ENCODE data around the gene B3GALT5. TPM values are rescaled to one million over a fixed set of nuclear protein-coding genes. Genes with fewer than 3 reads are reported as not detected.

The B3GALT5 gene
- total RNA-seq, 1 donor from 2014 or later = 2.5 TPM

DNA sequence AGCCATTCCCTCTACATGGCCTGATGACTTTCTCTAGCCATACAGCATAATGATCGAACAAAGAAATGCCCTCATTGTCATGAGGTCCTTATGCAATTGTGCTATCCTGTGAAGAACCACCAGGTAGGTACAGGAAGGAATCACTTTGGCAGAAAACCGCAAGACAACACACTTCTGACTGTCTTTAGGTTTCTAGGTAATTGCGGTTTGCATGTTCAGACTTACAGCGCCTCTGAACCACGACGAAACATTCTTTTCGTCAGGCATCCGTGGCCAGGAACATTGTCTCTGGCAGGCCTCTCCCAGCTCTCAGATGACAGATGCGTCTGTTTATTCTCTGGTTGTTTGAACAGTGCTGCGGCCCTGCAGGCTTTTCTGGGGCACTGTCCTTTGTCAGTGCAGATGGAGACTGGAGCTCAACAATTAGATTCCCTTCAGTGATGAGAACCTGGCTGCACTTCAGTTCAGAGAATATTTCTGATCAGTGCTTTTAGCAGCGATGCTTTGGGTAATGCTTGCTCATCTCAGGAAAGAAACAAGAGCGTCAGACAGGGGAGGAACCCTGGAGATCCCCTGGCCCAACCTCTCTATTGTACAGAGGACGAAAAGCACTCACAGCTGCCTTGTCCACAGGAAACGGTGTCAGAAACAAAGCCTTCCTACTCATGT lies 63.4 kb downstream of the B3GALT5 start:
- FAIRE-seq (no peak), DNase-seq (ENCODE audit: low read depth) (peak; percentile 76)
- H3K79me2 ChIP-seq (ENCODE audit: insufficient read depth, low read length) = no peaks in the 10 kb centered on the region
- H3K9ac ChIP-seq (ENCODE audit: low read length) = peak overlapping the region; percentile 17
- peaks cover 6% of the 10 kb centered on the region for H3K9me3 Mint-ChIP-seq (ENCODE audit: unreplicated experiment)
- H3K4me1 Mint-ChIP-seq (ENCODE audit: low read depth, unreplicated experiment) = no peaks in the 10 kb centered on the region
- no peaks in the 10 kb centered on the region for H4K20me1 ChIP-seq (ENCODE audit: insufficient read depth, low read length)
- TF ChIP-seq, protein P1, sequence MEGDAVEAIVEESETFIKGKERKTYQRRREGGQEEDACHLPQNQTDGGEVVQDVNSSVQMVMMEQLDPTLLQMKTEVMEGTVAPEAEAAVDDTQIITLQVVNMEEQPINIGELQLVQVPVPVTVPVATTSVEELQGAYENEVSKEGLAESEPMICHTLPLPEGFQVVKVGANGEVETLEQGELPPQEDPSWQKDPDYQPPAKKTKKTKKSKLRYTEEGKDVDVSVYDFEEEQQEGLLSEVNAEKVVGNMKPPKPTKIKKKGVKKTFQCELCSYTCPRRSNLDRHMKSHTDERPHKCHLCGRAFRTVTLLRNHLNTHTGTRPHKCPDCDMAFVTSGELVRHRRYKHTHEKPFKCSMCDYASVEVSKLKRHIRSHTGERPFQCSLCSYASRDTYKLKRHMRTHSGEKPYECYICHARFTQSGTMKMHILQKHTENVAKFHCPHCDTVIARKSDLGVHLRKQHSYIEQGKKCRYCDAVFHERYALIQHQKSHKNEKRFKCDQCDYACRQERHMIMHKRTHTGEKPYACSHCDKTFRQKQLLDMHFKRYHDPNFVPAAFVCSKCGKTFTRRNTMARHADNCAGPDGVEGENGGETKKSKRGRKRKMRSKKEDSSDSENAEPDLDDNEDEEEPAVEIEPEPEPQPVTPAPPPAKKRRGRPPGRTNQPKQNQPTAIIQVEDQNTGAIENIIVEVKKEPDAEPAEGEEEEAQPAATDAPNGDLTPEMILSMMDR (IDR thresholded peaks at IDR 0.05; ENCODE audit: insufficient read depth, low read depth, low read length) = no peak
- no peak for TF ChIP-seq EZH2 (IDR thresholded peaks at IDR 0.05; ENCODE audit: insufficient read depth, low read length)
- H3K4me3 ChIP-seq (ENCODE audit: insufficient read depth, low read depth, low read length) = no peak overlapping the region
- H3K4me2 ChIP-seq (ENCODE audit: low read length) = peak overlapping the region; percentile 34
- H2AFZ ChIP-seq (ENCODE audit: low read depth, low read length) = peak overlapping the region; percentile 48
- H3K36me3 Mint-ChIP-seq (ENCODE audit: low read depth, unreplicated experiment) = no peaks in the 10 kb centered on the region
- H3K4me1 ChIP-seq (ENCODE audit: insufficient read depth, low read length) = no peaks in the 10 kb centered on the region
- no peak overlapping the region for H3K4me3 Mint-ChIP-seq (ENCODE audit: unreplicated experiment)
- H3K36me3 ChIP-seq (ENCODE audit: insufficient read depth, low read length) = no peaks in the 10 kb centered on the region
- H3K27ac Mint-ChIP-seq (ENCODE audit: unreplicated experiment) = no peak overlapping the region
- no peak overlapping the region for H3K27ac ChIP-seq (ENCODE audit: low read depth, low read length)
- H3K9me3 ChIP-seq (ENCODE audit: insufficient read depth, low read depth, low read length) = no peaks in the 10 kb centered on the region
- no peaks in the 10 kb centered on the region for H3K27me3 Mint-ChIP-seq (ENCODE audit: low read depth, unreplicated experiment)
- no peaks in the 10 kb centered on the region for H3K27me3 ChIP-seq (ENCODE audit: insufficient read depth, low read length)

DNA sequence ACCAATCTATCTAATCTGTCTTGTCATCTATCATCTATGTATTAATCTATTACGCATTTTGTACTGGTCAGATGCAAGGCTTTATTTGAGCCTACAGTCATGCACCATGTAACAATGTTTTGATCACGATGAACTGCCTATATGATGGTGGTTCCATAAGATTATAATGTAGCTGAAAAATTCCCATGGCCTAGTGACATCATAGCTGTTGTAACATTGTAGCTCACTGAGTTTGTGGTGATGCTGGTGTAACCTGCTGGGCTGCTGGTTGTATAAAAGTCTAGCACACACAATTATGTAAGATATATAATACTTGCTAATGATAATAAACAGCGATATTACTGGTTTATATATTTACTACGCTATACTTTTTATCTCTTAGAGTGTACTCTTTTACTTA lies 67.5 kb downstream of the B3GALT5 start:
- Histone ChIP-seq H2AFZ (ENCODE audit: low read depth, low read length) (no peak overlapping the region), H3K36me3 (ENCODE audit: insufficient read depth, low read length) (no peaks in the 10 kb centered on the region), H3K27ac (ENCODE audit: low read depth, low read length) (no peak overlapping the region), H3K4me2 (ENCODE audit: low read length) (no peak overlapping the region), H4K20me1 (ENCODE audit: insufficient read depth, low read length) (no peaks in the 10 kb centered on the region), H3K27me3 (ENCODE audit: insufficient read depth, low read length) (no peaks in the 10 kb centered on the region), H3K4me1 (ENCODE audit: insufficient read depth, low read length) (no peaks in the 10 kb centered on the region), H3K9me3 (ENCODE audit: insufficient read depth, low read depth, low read length) (no peaks in the 10 kb centered on the region), H3K4me3 (ENCODE audit: insufficient read depth, low read depth, low read length) (no peak overlapping the region), H3K79me2 (ENCODE audit: insufficient read depth, low read length) (no peaks in the 10 kb centered on the region), H3K9ac (ENCODE audit: low read length) (no peak overlapping the region)
- no peak for TF ChIP-seq EZH2 (IDR thresholded peaks at IDR 0.05; ENCODE audit: insufficient read depth, low read length)
- TF ChIP-seq, protein P1 (IDR thresholded peaks at IDR 0.05; ENCODE audit: insufficient read depth, low read depth, low read length) = no peak
- FAIRE-seq = no peak
- Mint-ChIP-seq H3K27me3 (ENCODE audit: low read depth, unreplicated experiment) (no peaks in the 10 kb centered on the region), H3K4me3 (ENCODE audit: unreplicated experiment) (no peak overlapping the region), H3K27ac (ENCODE audit: unreplicated experiment) (no peak overlapping the region), H3K4me1 (ENCODE audit: low read depth, unreplicated experiment) (peaks cover 7% of the 10 kb centered on the region), H3K36me3 (ENCODE audit: low read depth, unreplicated experiment) (no peaks in the 10 kb centered on the region), H3K9me3 (ENCODE audit: unreplicated experiment) (peaks cover 9% of the 10 kb centered on the region)
- no peak for DNase-seq (ENCODE audit: low read depth)

GRCh38 chr21:39681257-39681656 lies 68.5 kb downstream of the B3GALT5 start:
- DNase-seq (ENCODE audit: low read depth) = peak; percentile 48

More at GRCh38 chr21:39681257-39681656, 68.5 kb downstream of the B3GALT5 start:
- Histone ChIP-seq H3K4me3 (ENCODE audit: insufficient read depth, low read depth, low read length) (no peak overlapping the region), H3K27ac (ENCODE audit: low read depth, low read length) (peak overlapping the region; percentile 25), H3K27me3 (ENCODE audit: insufficient read depth, low read length) (no peaks in the 10 kb centered on the region), H3K9me3 (ENCODE audit: insufficient read depth, low read depth, low read length) (no peaks in the 10 kb centered on the region), H3K79me2 (ENCODE audit: insufficient read depth, low read length) (no peaks in the 10 kb centered on the region), H2AFZ (ENCODE audit: low read depth, low read length) (no peak overlapping the region), H4K20me1 (ENCODE audit: insufficient read depth, low read length) (no peaks in the 10 kb centered on the region), H3K4me2 (ENCODE audit: low read length) (no peak overlapping the region), H3K36me3 (ENCODE audit: insufficient read depth, low read length) (no peaks in the 10 kb centered on the region), H3K9ac (ENCODE audit: low read length) (no peak overlapping the region), H3K4me1 (ENCODE audit: insufficient read depth, low read length) (no peaks in the 10 kb centered on the region)
- no peak overlapping the region for H3K27ac Mint-ChIP-seq (ENCODE audit: unreplicated experiment)
- H3K4me3 Mint-ChIP-seq (ENCODE audit: unreplicated experiment) = no peak overlapping the region
- no peaks in the 10 kb centered on the region for H3K27me3 Mint-ChIP-seq (ENCODE audit: low read depth, unreplicated experiment)
- H3K4me1 Mint-ChIP-seq (ENCODE audit: low read depth, unreplicated experiment) = peaks cover 7% of the 10 kb centered on the region
- FAIRE-seq = no peak
- no peak for TF ChIP-seq EZH2 (IDR thresholded peaks at IDR 0.05; ENCODE audit: insufficient read depth, low read length)
- TF ChIP-seq, protein P1 (IDR thresholded peaks at IDR 0.05; ENCODE audit: insufficient read depth, low read depth, low read length) = no peak
- H3K36me3 Mint-ChIP-seq (ENCODE audit: low read depth, unreplicated experiment) = no peaks in the 10 kb centered on the region
- peaks cover 9% of the 10 kb centered on the region for H3K9me3 Mint-ChIP-seq (ENCODE audit: unreplicated experiment)
